Vagina (tissue), 2 donors: ENCODE data around the gene LAMB2. TPM values are rescaled to one million over a fixed set of nuclear protein-coding genes. Genes with fewer than 3 reads are reported as not detected.

Experiments used
- DNase-seq, 2 donors: peaks; one replicate each; pipeline ENCODE4 v3.0.0-alpha.2; 2017; ENCODE audit errors: extremely low spot score in 2 of 2
- H3K27ac ChIP-seq: fragments of 200-600 bp; sonication (generic); one replicate; pipeline ENCODE4 v1.5.1; 2019
- H3K27me3 ChIP-seq: fragments of 200-600 bp; sonication (generic); one replicate; pipeline ENCODE4 v1.5.1; 2019
- H3K36me3 ChIP-seq, 2 donors: fragments of 200-600 bp; sonication (generic); one replicate each; pipeline ENCODE4 v1.5.1; 2017 to 2019
- H3K4me1 ChIP-seq: fragments of 200-600 bp; sonication (generic); one replicate; pipeline ENCODE4 v1.5.1; 2019
- H3K4me3 ChIP-seq, 2 donors: fragments of 200-600 bp; sonication (generic); 1 replicate in 1 of 2; 2 replicates in 1 of 2; pipeline ENCODE4 v1.5.1; 2016 to 2019
- H3K9me3 ChIP-seq: fragments of 200-600 bp; sonication (generic); one replicate; pipeline ENCODE4 v1.5.1; 2019
- CTCF ChIP-seq, 3 experiments: fragments of 450-650 bp in 2 of 3; fragments of 200-600 bp in 1 of 3; sonication (generic) in 1 of 3; IDR thresholded peaks; one replicate each; pipeline ENCODE4 v1.5.1; 2017 to 2019; ENCODE audit warnings: antibody characterized with exemption in 3 of 3, mild to moderate bottlenecking in 2 of 3, moderate library complexity in 2 of 3
- POLR2A ChIP-seq, 2 donors: fragments of 450-650 bp; IDR thresholded peaks; one replicate each; pipeline ENCODE4 v1.6.1; 2017; ENCODE audit warnings: antibody characterized with exemption in 2 of 2, mild to moderate bottlenecking in 2 of 2, moderate library complexity in 2 of 2
- POLR2AphosphoS5 ChIP-seq, 2 donors: sonication (generic); formaldehyde crosslinking; IDR thresholded peaks; one replicate each; pipeline ENCODE4 v1.9.0; 2017; ENCODE audit warnings: antibody characterized with exemption in 2 of 2, mild to moderate bottlenecking in 2 of 2, low read depth in 1 of 2; ENCODE audit not compliant: insufficient read depth in 1 of 2
- intact Hi-C: fragments of 100-400 bp; cut with DNase I; formaldehyde crosslinking; loops from one replicate; pipeline ENCODE4 v1.15.1; 2023
- total RNA-seq: library from RNA; depleted of rRNA; stranded (reverse); fragments of >200 nt; gene quantifications from one replicate; pipeline ENCODE4 v1.2.3, GENCODE V29; 2016

Gene LAMB2
- total RNA-seq, 1 donor from 2014 or later = 526 TPM

GRCh38 chr3:49122451-49122850 is 10.4 kb downstream of the LAMB2 start:
- intact Hi-C loops = no loop called here

GRCh38 chr3:49122022-49122421 is 10.8 kb downstream of the LAMB2 start:
- Histone ChIP-seq H3K4me1 (peaks cover 24% of the 10 kb centered on the region), H3K27ac (no peak overlapping the region), H3K27me3 (no peaks in the 10 kb centered on the region), H3K9me3 (no peaks in the 10 kb centered on the region), H3K36me3 (peaks cover 1 to 73% of the 10 kb centered on the region in 2 donors), H3K4me3 (no peak overlapping the region)
- no peak for DNase-seq
- no peak for TF ChIP-seq POLR2A (IDR thresholded peaks at IDR 0.05)
- no peak for TF ChIP-seq CTCF (IDR thresholded peaks at IDR 0.05)
- no peak for TF ChIP-seq POLR2AphosphoS5 (IDR thresholded peaks at IDR 0.05; ENCODE audit: insufficient read depth in 1 of 2, low read depth in 1 of 2)
- intact Hi-C loops = no loop called here

More at GRCh38 chr3:49122451-49122850, 10.4 kb downstream of the LAMB2 start:
- Histone ChIP-seq H3K36me3 (peaks cover 0 to 68% of the 10 kb centered on the region in 2 donors), H3K27me3 (no peaks in the 10 kb centered on the region), H3K27ac (no peak overlapping the region), H3K9me3 (no peaks in the 10 kb centered on the region), H3K4me3 (no peak overlapping the region), H3K4me1 (peaks cover 24% of the 10 kb centered on the region)
- no peak for TF ChIP-seq CTCF (IDR thresholded peaks at IDR 0.05)
- no peak for TF ChIP-seq POLR2A (IDR thresholded peaks at IDR 0.05)
- TF ChIP-seq POLR2AphosphoS5 (IDR thresholded peaks at IDR 0.05; ENCODE audit: insufficient read depth in 1 of 2, low read depth in 1 of 2) = no peak
- DNase-seq = no peak

GRCh38 chr3:49121132-49121736 is 11.6 kb downstream of the LAMB2 start:
- Histone ChIP-seq H3K4me1 (peaks cover 24% of the 10 kb centered on the region), H3K27ac (peak overlapping the region; percentile 97), H3K9me3 (no peaks in the 10 kb centered on the region), H3K36me3 (peaks cover 5 to 76% of the 10 kb centered on the region in 2 donors), H3K4me3 (peak overlapping the region; percentile 76 to 100), H3K27me3 (no peaks in the 10 kb centered on the region)
- no peak for TF ChIP-seq CTCF (IDR thresholded peaks at IDR 0.05)
- TF ChIP-seq POLR2AphosphoS5 (IDR thresholded peaks at IDR 0.05; ENCODE audit: insufficient read depth in 1 of 2, low read depth in 1 of 2) = no peak
- TF ChIP-seq POLR2A (IDR thresholded peaks at IDR 0.05) = no peak
- no peak for DNase-seq
- intact Hi-C loops = no loop called here

GRCh38 chr3:49120438-49121131 is 12.3 kb downstream of the LAMB2 start, which contains the start of gene USP19:
USP19 (minus strand) TSS chr3:49120823; CDS start chr3:49119145, 1,678 bp downstream.
- intact Hi-C loops = no loop called here
- TF ChIP-seq CTCF (IDR thresholded peaks at IDR 0.05) = peak in 1 of 3 experiments; percentile 2
- TF ChIP-seq POLR2AphosphoS5 (IDR thresholded peaks at IDR 0.05; ENCODE audit: insufficient read depth in 1 of 2, low read depth in 1 of 2) = peak; percentile 87 to 95
- peak in 1 of 2 donors; percentile 48 for TF ChIP-seq POLR2A (IDR thresholded peaks at IDR 0.05)
- peaks cover 5 to 76% of the 10 kb centered on the region in 2 donors for H3K36me3 ChIP-seq
- peak within 1 kb of the TSS; percentile 76 to 100 for H3K4me3 ChIP-seq
- H3K27ac ChIP-seq = peak within 1 kb of the TSS; percentile 97
- no peaks in the 10 kb centered on the region for H3K27me3 ChIP-seq
- DNase-seq = peak in 1 of 2 donors; percentile 95
- H3K4me1 ChIP-seq = peaks cover 24% of the 10 kb centered on the region
- no peaks in the 10 kb centered on the region for H3K9me3 ChIP-seq

- Histone ChIP-seq H3K4me1 (peaks cover 24% of the 10 kb centered on the region), H3K36me3 (peaks cover 5 to 78% of the 10 kb centered on the region in 2 donors), H3K9me3 (no peaks in the 10 kb centered on the region), H3K4me3 (peak overlapping the region; percentile 76 to 100), H3K27ac (peak overlapping the region; percentile 97), H3K27me3 (no peaks in the 10 kb centered on the region)
- TF ChIP-seq POLR2AphosphoS5 (IDR thresholded peaks at IDR 0.05; ENCODE audit: insufficient read depth in 1 of 2, low read depth in 1 of 2) (no peak), POLR2A (IDR thresholded peaks at IDR 0.05) (no peak), CTCF (IDR thresholded peaks at IDR 0.05) (no peak)
- DNase-seq = no peak
- intact Hi-C loops = no loop called here
These were observed 12.8 kb downstream of the LAMB2 start for GRCh38 chr3:49120096-49120437.
